HG02759 (cell line): ENCODE measurements around the gene HAL.
"Not testable (repeated sequence)": the region's sequence is repeated elsewhere in the genome, so short reads cannot be mapped to it uniquely, and the experiment has no call there.

Source experiments
- ATAC-seq: cut with Tn5 transposase; IDR thresholded peaks from one replicate; pipeline ENCODE4 v1.9.1; 2021; ENCODE audit warnings: mild to moderate bottlenecking, moderate library complexity; ENCODE audit not compliant: unreplicated experiment

The HAL gene

GRCh38 chr12:95978774-95979173 is 17.4 kb downstream of the HAL start:
- no peak for ATAC-seq

GRCh38 chr12:95978351-95978750 is 17.8 kb downstream of the HAL start:
- no peak for ATAC-seq

GRCh38 chr12:95977764-95978305 is 18.3 kb downstream of the HAL start:
- ATAC-seq, result no peak

GRCh38 chr12:95976416-95976832 is 19.7 kb downstream of the HAL start:
- no peak for ATAC-seq

- ATAC-seq, result no peak
Observed at GRCh38 chr12:95975491-95975890, 20.7 kb downstream of the HAL start.

GRCh38 chr12:95974358-95974757 is 21.8 kb downstream of the HAL start:
- no peak for ATAC-seq

GRCh38 chr12:95972832-95973456 is 23.2 kb downstream of the HAL start:
- no peak for ATAC-seq

- ATAC-seq, result no peak
Observed at GRCh38 chr12:95970905-95971304, 25.2 kb downstream of the HAL start.

- ATAC-seq, result not testable (repeated sequence)
Observed at GRCh38 chr12:95969116-95969515, 27.0 kb downstream of the HAL start.

GRCh38 chr12:95967301-95967700 is 28.8 kb downstream of the HAL start:
- no peak for ATAC-seq

GRCh38 chr12:95966287-95966870 is 29.8 kb downstream of the HAL start:
- ATAC-seq, result no peak

GRCh38 chr12:95963096-95963495 is 33.0 kb downstream of the HAL start:
- ATAC-seq, result no peak

GRCh38 chr12:95962222-95962621 is 33.9 kb downstream of the HAL start:
- no peak for ATAC-seq

- no peak for ATAC-seq
Observed at GRCh38 chr12:95960241-95960640, 35.9 kb downstream of the HAL start.

- no peak for ATAC-seq
Observed at GRCh38 chr12:95959107-95959506, 37.0 kb downstream of the HAL start.

- no peak for ATAC-seq
Observed at GRCh38 chr12:95956557-95957145, 39.5 kb downstream of the HAL start.

- ATAC-seq, result no peak
Observed at GRCh38 chr12:95955549-95956159, 40.5 kb downstream of the HAL start.

- no peak for ATAC-seq
Observed at GRCh38 chr12:95953000-95953399, 43.1 kb downstream of the HAL start.

- no peak for ATAC-seq
Observed at GRCh38 chr12:95951515-95951914, 44.6 kb downstream of the HAL start.

GRCh38 chr12:95949477-95950206 is 46.5 kb downstream of the HAL start:
- ATAC-seq, result no peak

GRCh38 chr12:95944108-95944704 is 51.9 kb downstream of the HAL start:
- no peak for ATAC-seq
